K562 (cell line): Measurements from ENCODE around the gene PHF21A. TPM values are rescaled to one million over a fixed set of nuclear protein-coding genes. Genes with fewer than 3 reads are reported as not detected.

Experiments used
- FOXA3 ChIP-seq, 2 experiments: fragments of 450-650 bp in 1 of 2; sonication (generic) in 1 of 2; formaldehyde crosslinking; IDR thresholded peaks in 1 of 2; conservative IDR thresholded peaks in 1 of 2; 2 replicates each; pipeline versions ENCODE4 v1.4.0 to v1.8.0; 2020 to 2022; ENCODE audit warnings: mild to moderate bottlenecking in 2 of 2, missing genetic modification reagents in 1 of 2
- JUND ChIP-seq, 2 experiments: IDR thresholded peaks; 2 replicates in 1 of 2; 3 replicates in 1 of 2; pipeline ENCODE4 v1.6.1; 2011; ENCODE audit warnings: borderline replicate concordance in 2 of 2, low read depth in 2 of 2, low read length in 2 of 2, improper control_type of control experiment in 1 of 2, missing biosample characterization in 1 of 2, missing genetic modification characterization in 1 of 2, missing genetic modification reagents in 1 of 2
- KLF16 ChIP-seq: IDR thresholded peaks from 2 replicates; pipeline ENCODE4 v1.6.1; 2016; ENCODE audit warnings: antibody characterized with exemption
- L3MBTL2 ChIP-seq: fragments of 450-650 bp; IDR thresholded peaks from 2 replicates; pipeline ENCODE4 v1.6.1; 2016; ENCODE audit warnings: mild to moderate bottlenecking, moderate library complexity
- MAZ ChIP-seq, 2 experiments: fragments of 450-650 bp in 1 of 2; sonication (generic) in 1 of 2; formaldehyde crosslinking; IDR thresholded peaks in 1 of 2; conservative IDR thresholded peaks in 1 of 2; 2 replicates each; pipeline versions ENCODE4 v1.4.0 to v1.5.0; 2020; ENCODE audit warnings: mild to moderate bottlenecking in 1 of 2, missing genetic modification reagents in 1 of 2
- NR4A1 ChIP-seq, 2 experiments: fragments of 250-450 bp in 1 of 2; fragments of 450-650 bp in 1 of 2; sonication (Bioruptor Pico) in 1 of 2; IDR thresholded peaks; 2 replicates each; pipeline versions ENCODE4 v1.4.0 to v1.6.1; 2016 to 2020; ENCODE audit warnings: mild to moderate bottlenecking in 2 of 2, missing compliant biosample characterization in 1 of 2, missing genetic modification characterization in 1 of 2, moderate library complexity in 1 of 2
- RBFOX2 ChIP-seq: fragments of 200-400 bp; formaldehyde crosslinking; IDR thresholded peaks from 2 replicates; pipeline ENCODE4 v1.6.1; 2017; ENCODE audit warnings: low read depth, mild to moderate bottlenecking, low read length, moderate library complexity
- polyA plus RNA-seq, 8 experiments: library from polyadenylated mRNA; depleted of rRNA in 4 of 8; stranded (reverse) in 5 of 8; unstranded in 3 of 8; fragments of >200 nt; fragmentation: Nextera tagmentation in 2 of 8; fragmentation: Illumina TruSeq in 1 of 8; extraction: Ambion mirVana in 2 of 8; extraction: Trizol in 1 of 8; gene quantifications; 2 replicates each; pipeline versions ENCODE4 v1.2.1 to v1.2.3, GENCODE V29; 2011 to 2014; ENCODE audit warnings: inconsistent platforms in 1 of 8, missing spikeins in 1 of 8
- total RNA-seq, 7 experiments: library from RNA; depleted of rRNA in 6 of 7; stranded (reverse); fragments of >200 nt in 6 of 7; fragmentation: Illumina TruSeq in 2 of 7; extraction: Trizol in 2 of 7; gene quantifications; 2 replicates each; pipeline versions ENCODE4 v1.2.1 to v1.2.3, GENCODE V29; 2011 to 2021; ENCODE audit warnings: low replicate concordance in 1 of 7
- TF ChIP-seq, protein P1 (sequence below), 2 experiments: fragments of 450-650 bp in 1 of 2; sonication (generic) in 1 of 2; formaldehyde crosslinking in 1 of 2; IDR thresholded peaks in 1 of 2; conservative IDR thresholded peaks in 1 of 2; 2 replicates each; pipeline versions ENCODE4 v1.6.1 to v1.8.1; 2016 to 2023; ENCODE audit warnings: mild to moderate bottlenecking in 2 of 2, moderate library complexity in 2 of 2, inconsistent platforms in 1 of 2, missing genetic modification reagents in 1 of 2
- TF ChIP-seq, protein P2 (sequence below): fragments of 250-450 bp; sonication (Bioruptor Pico); IDR thresholded peaks from 2 replicates; pipeline ENCODE4 v1.4.0; 2020
- TF ChIP-seq, protein P3 (sequence below): fragments of 450-650 bp; IDR thresholded peaks from 2 replicates; pipeline ENCODE4 v1.6.1; 2016; ENCODE audit warnings: mild to moderate bottlenecking
- TF ChIP-seq, protein P4 (sequence below), 2 experiments: fragments of 450-650 bp in 1 of 2; IDR thresholded peaks; 2 replicates each; pipeline ENCODE4 v1.6.1; 2011 to 2017; ENCODE audit warnings: low read depth in 2 of 2, antibody characterized with exemption in 1 of 2, borderline replicate concordance in 1 of 2, low read length in 1 of 2, mild to moderate bottlenecking in 1 of 2, mixed read lengths in 1 of 2; ENCODE audit not compliant: control insufficient read depth in 1 of 2

Gene PHF21A
- total and polyA plus RNA-seq, 9 of the 15 experiments (the other 6 are each of a cell fraction or from before 2014, with no cell fraction given): 1.5 to 32.4 (median 10.7) TPM

DNA sequence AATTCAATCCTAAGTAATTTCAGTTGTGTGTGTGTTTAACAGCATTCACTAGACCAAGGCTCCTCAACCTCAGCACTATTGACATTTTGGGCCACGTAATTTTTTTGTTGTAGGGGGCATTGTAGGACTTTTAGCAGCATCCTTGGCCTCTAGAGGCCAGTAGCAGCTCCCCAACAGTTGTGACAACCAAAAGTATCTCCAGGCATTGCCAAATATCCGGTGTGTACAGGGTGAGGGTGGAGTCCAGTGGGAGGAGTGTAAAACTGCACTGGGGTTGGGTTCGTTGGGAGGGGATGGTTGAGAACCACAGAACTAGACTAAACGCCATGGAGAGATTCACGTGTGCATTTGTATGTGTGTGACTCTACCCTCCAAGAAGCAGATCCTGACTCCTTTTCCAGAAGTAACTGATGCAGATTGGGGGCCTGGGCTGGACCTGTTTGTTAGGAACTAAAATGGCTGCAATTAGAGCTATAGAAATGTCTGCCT lies 5.9 kb upstream of the PHF21A start (continued):
- TF ChIP-seq, protein P1, sequence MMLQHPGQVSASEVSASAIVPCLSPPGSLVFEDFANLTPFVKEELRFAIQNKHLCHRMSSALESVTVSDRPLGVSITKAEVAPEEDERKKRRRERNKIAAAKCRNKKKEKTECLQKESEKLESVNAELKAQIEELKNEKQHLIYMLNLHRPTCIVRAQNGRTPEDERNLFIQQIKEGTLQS (IDR thresholded peaks at IDR 0.05): peak; percentile 70
- TF ChIP-seq, protein P1 (CRISPR knock-in tag; conservative IDR thresholded peaks at IDR 0.05): no peak
- peak; percentile 47 to 78; a peak in 3 of 4 replicates for TF ChIP-seq MAZ (CRISPR knock-in tag; conservative IDR thresholded peaks at IDR 0.05 in 1 of 2, IDR thresholded peaks at IDR 0.05 in 1 of 2)
- TF ChIP-seq, protein P2, sequence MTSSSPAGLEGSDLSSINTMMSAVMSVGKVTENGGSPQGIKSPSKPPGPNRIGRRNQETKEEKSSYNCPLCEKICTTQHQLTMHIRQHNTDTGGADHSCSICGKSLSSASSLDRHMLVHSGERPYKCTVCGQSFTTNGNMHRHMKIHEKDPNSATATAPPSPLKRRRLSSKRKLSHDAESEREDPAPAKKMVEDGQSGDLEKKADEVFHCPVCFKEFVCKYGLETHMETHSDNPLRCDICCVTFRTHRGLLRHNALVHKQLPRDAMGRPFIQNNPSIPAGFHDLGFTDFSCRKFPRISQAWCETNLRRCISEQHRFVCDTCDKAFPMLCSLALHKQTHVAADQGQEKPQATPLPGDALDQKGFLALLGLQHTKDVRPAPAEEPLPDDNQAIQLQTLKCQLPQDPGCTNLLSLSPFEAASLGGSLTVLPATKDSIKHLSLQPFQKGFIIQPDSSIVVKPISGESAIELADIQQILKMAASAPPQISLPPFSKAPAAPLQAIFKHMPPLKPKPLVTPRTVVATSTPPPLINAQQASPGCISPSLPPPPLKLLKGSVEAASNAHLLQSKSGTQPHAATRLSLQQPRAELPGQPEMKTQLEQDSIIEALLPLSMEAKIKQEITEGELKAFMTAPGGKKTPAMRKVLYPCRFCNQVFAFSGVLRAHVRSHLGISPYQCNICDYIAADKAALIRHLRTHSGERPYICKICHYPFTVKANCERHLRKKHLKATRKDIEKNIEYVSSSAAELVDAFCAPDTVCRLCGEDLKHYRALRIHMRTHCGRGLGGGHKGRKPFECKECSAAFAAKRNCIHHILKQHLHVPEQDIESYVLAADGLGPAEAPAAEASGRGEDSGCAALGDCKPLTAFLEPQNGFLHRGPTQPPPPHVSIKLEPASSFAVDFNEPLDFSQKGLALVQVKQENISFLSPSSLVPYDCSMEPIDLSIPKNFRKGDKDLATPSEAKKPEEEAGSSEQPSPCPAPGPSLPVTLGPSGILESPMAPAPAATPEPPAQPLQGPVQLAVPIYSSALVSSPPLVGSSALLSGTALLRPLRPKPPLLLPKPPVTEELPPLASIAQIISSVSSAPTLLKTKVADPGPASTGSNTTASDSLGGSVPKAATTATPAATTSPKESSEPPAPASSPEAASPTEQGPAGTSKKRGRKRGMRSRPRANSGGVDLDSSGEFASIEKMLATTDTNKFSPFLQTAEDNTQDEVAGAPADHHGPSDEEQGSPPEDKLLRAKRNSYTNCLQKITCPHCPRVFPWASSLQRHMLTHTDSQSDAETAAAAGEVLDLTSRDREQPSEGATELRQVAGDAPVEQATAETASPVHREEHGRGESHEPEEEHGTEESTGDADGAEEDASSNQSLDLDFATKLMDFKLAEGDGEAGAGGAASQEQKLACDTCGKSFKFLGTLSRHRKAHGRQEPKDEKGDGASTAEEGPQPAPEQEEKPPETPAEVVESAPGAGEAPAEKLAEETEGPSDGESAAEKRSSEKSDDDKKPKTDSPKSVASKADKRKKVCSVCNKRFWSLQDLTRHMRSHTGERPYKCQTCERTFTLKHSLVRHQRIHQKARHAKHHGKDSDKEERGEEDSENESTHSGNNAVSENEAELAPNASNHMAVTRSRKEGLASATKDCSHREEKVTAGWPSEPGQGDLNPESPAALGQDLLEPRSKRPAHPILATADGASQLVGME (CRISPR knock-in tag): no peak
- TF ChIP-seq, protein P3, sequence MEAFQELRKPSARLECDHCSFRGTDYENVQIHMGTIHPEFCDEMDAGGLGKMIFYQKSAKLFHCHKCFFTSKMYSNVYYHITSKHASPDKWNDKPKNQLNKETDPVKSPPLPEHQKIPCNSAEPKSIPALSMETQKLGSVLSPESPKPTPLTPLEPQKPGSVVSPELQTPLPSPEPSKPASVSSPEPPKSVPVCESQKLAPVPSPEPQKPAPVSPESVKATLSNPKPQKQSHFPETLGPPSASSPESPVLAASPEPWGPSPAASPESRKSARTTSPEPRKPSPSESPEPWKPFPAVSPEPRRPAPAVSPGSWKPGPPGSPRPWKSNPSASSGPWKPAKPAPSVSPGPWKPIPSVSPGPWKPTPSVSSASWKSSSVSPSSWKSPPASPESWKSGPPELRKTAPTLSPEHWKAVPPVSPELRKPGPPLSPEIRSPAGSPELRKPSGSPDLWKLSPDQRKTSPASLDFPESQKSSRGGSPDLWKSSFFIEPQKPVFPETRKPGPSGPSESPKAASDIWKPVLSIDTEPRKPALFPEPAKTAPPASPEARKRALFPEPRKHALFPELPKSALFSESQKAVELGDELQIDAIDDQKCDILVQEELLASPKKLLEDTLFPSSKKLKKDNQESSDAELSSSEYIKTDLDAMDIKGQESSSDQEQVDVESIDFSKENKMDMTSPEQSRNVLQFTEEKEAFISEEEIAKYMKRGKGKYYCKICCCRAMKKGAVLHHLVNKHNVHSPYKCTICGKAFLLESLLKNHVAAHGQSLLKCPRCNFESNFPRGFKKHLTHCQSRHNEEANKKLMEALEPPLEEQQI: peak; percentile 86
- peak; percentile 78 for TF ChIP-seq JUND (IDR thresholded peaks at IDR 0.05; ENCODE audit: borderline replicate concordance, low read depth, low read length)
- peak; percentile 68; the same call in 1 of the 3 replicates for TF ChIP-seq JUND (tag; IDR thresholded peaks at IDR 0.05; ENCODE audit: borderline replicate concordance, low read depth, low read length)
- 0 out of 2 replicates have a peak, but pooled peaks have one; percentile 44 for TF ChIP-seq RBFOX2
- peak; percentile 49; the same call in 1 of the 2 replicates for TF ChIP-seq L3MBTL2
- no peak for TF ChIP-seq NR4A1 (CRISPR knock-in tag; IDR thresholded peaks at IDR 0.05)
- no peak for TF ChIP-seq NR4A1 (tag; IDR thresholded peaks at IDR 0.05)
- TF ChIP-seq, protein P4, sequence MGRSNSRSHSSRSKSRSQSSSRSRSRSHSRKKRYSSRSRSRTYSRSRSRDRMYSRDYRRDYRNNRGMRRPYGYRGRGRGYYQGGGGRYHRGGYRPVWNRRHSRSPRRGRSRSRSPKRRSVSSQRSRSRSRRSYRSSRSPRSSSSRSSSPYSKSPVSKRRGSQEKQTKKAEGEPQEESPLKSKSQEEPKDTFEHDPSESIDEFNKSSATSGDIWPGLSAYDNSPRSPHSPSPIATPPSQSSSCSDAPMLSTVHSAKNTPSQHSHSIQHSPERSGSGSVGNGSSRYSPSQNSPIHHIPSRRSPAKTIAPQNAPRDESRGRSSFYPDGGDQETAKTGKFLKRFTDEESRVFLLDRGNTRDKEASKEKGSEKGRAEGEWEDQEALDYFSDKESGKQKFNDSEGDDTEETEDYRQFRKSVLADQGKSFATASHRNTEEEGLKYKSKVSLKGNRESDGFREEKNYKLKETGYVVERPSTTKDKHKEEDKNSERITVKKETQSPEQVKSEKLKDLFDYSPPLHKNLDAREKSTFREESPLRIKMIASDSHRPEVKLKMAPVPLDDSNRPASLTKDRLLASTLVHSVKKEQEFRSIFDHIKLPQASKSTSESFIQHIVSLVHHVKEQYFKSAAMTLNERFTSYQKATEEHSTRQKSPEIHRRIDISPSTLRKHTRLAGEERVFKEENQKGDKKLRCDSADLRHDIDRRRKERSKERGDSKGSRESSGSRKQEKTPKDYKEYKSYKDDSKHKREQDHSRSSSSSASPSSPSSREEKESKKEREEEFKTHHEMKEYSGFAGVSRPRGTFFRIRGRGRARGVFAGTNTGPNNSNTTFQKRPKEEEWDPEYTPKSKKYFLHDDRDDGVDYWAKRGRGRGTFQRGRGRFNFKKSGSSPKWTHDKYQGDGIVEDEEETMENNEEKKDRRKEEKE (IDR thresholded peaks at IDR 0.05; ENCODE audit: borderline replicate concordance in 1 of 2, control insufficient read depth in 1 of 2, low read depth in 2 of 2, low read length in 1 of 2): no peak
- peak; percentile 56 to 77 for TF ChIP-seq FOXA3 (CRISPR knock-in tag; conservative IDR thresholded peaks at IDR 0.05 in 1 of 2, IDR thresholded peaks at IDR 0.05 in 1 of 2)
- TF ChIP-seq KLF16: peak; percentile 57
